OCI-LY1 (cell line): ENCODE measurements around the gene SOCS4.

Experiments
- CTCF ChIP-seq: fragments of 200-600 bp; sonication (generic), shearing (Covaris generic); IDR thresholded peaks from 2 replicates; pipeline ENCODE4 v1.5.1; 2017; ENCODE audit warnings: mild to moderate bottlenecking, antibody characterized with exemption, low read length, moderate library complexity, mixed read lengths
- EZH2 ChIP-seq: fragments of 200-600 bp; sonication (generic), shearing (Covaris generic); IDR thresholded peaks from 2 replicates; pipeline ENCODE4 v1.8.0; 2017; ENCODE audit warnings: borderline replicate concordance, mixed run types, mild to moderate bottlenecking, antibody characterized with exemption, low read length, moderate library complexity, mixed read lengths

GRCh38 chr14:55047301-55048053 lies 20.4 kb downstream of the SOCS4 start:
- TF ChIP-seq CTCF: no peak
- no peak for TF ChIP-seq EZH2
